Right ventricle myocardium superior (tissue), 1 donor: Measurements from ENCODE around the gene GTF3C1. TPM values are rescaled to one million over a fixed set of nuclear protein-coding genes. Genes with fewer than 3 reads are reported as not detected.

Source experiments
- ATAC-seq: fragments of 200-7000 bp; cut with Tn5 transposase; one replicate; pipeline ENCODE4 v1.9.1; 2020; ENCODE audit warnings: mild to moderate bottlenecking; ENCODE audit not compliant: poor library complexity
- DNase-seq: peaks from one replicate; pipeline ENCODE4 v3.0.0-alpha.2; 2020
- intact Hi-C: fragments of 100-400 bp; cut with DNase I; formaldehyde crosslinking; loops from one replicate; pipeline ENCODE4 v1.11.2; 2022
- total RNA-seq: library from RNA; stranded (reverse); fragmentation: NEBNext Ultra II Directional; extraction: Animal tissue kit (Norgen Biotek cat#: 25700); gene quantifications from one replicate; pipeline ENCODE4 v1.2.1, GENCODE V29; 2021
- donor health status: DM: no; HTN: yes; CAD: no; lungs with severe emphysema.

Gene GTF3C1
- total RNA-seq, 1 donor from 2014 or later: 45.2 TPM

GRCh38 chr16:27426423-27427408 is 123.0 kb downstream of the GTF3C1 start:
- intact Hi-C loops: no loop called here
- DNase-seq (no peak), ATAC-seq (no peak)

GRCh38 chr16:27425961-27426360 is 123.8 kb downstream of the GTF3C1 start:
- ATAC-seq (no peak), DNase-seq (no peak)
- intact Hi-C loops: no loop called here

GRCh38 chr16:27424772-27425498 is 124.8 kb downstream of the GTF3C1 start:
- intact Hi-C loops: no loop called here

GRCh38 chr16:27421961-27422740 is 127.6 kb downstream of the GTF3C1 start:
- ATAC-seq: no peak
- no peak for DNase-seq
- intact Hi-C loops: no loop called here

More at GRCh38 chr16:27424772-27425498, 124.8 kb downstream of the GTF3C1 start:
- DNase-seq (no peak), ATAC-seq (no peak)

- DNase-seq (no peak), ATAC-seq (no peak)
- intact Hi-C loops: no loop called here
These were observed 132.6 kb downstream of the GTF3C1 start for GRCh38 chr16:27417047-27417671.

- intact Hi-C loops: no loop called here
These were observed 134.8 kb downstream of the GTF3C1 start for GRCh38 chr16:27414788-27415431.

GRCh38 chr16:27413956-27414355 is 135.8 kb downstream of the GTF3C1 start:
- intact Hi-C loops: no loop called here
- ATAC-seq (no peak), DNase-seq (no peak)

More at GRCh38 chr16:27414788-27415431, 134.8 kb downstream of the GTF3C1 start:
- ATAC-seq (no peak), DNase-seq (no peak)

- intact Hi-C loops: no loop called here
- ATAC-seq (no peak), DNase-seq (no peak)
These were observed 139.0 kb downstream of the GTF3C1 start for GRCh38 chr16:27410761-27411160.

Other genes with a start within 250 kb of the GTF3C1 start
- gene IL4R, start 235.9 kb downstream of the GTF3C1 start, total RNA-seq: 8.2 TPM
- gene IL21R, start 147.7 kb downstream of the GTF3C1 start, total RNA-seq: 0.13 TPM
- gene KATNIP, start 231 bp upstream of the GTF3C1 start, total RNA-seq: 6.3 TPM